K562 (cell line): ENCODE measurements around the gene KRTAP4-6. TPM values are rescaled to one million over a fixed set of nuclear protein-coding genes. Genes with fewer than 3 reads are reported as not detected.

Experiments
- ATAC-seq: fragments of 200-7000 bp; cut with Tn5 transposase; 3 replicates; pipeline ENCODE4 v1.9.1; 2020; ENCODE audit warnings: moderate library complexity
- BruUV-seq: library from RNA; stranded (reverse); fragments of 400-500 nt; replicated peaks from 2 replicates; lab custom pipeline; 2021; lab: Mats Ljungman, UMichigan
- CTCF ChIA-PET: fragments of 300-600 bp; formaldehyde crosslinking; extraction: SDS; loops from one replicate; lab custom pipeline; 2021; ENCODE audit warnings: low intra/inter-chr PET ratio; lab: Yijun Ruan, JAX
- POLR2A ChIA-PET: fragments of 300-600, 350-650 bp; sonication (Branson Sonifier 250); formaldehyde crosslinking; extraction: SDS; loops from one replicate; lab custom pipeline; 2021; ENCODE audit warnings: antibody characterized with exemption, inconsistent platforms; lab: Yijun Ruan, JAX
- DNase-seq, 4 experiments: peaks; one replicate each; pipeline versions ENCODE4 v3.0.0 to v3.0.0-alpha.2; 2011 to 2018; ENCODE audit warnings: low spot score in 3 of 4, mixed read lengths in 3 of 4; ENCODE audit errors: extremely low read depth in 1 of 4
- FAIRE-seq: peaks from 2 replicates; lab custom pipeline; 2011; peaks lifted over from hg19 to GRCh38; lab: Jason Lieb, UNC
- H2AFZ ChIP-seq: 2 replicates; pipeline ENCODE4 v1.6.0; 2011; ENCODE audit warnings: low read depth, low read length, control low read depth, inconsistent platforms
- H3K27ac ChIP-seq: fragments of 200-600 bp; 3 replicates; pipeline ENCODE4 v1.8.0; 2011; ENCODE audit warnings: low read depth, mild to moderate bottlenecking, control low read depth, inconsistent platforms, low read length, moderate library complexity, mixed read lengths; ENCODE audit errors: extremely low read depth
- H3K27me3 ChIP-seq, 2 experiments: fragments of 300-600 bp in 1 of 2; 2 replicates in 1 of 2; 3 replicates in 1 of 2; pipeline versions ENCODE4 v1.6.0 to v1.8.0; 2011; ENCODE audit warnings: inconsistent platforms in 2 of 2, low read length in 2 of 2, mild to moderate bottlenecking in 1 of 2, mixed read lengths in 1 of 2, moderate library complexity in 1 of 2; ENCODE audit not compliant: control insufficient read depth in 2 of 2, insufficient read depth in 2 of 2
- H3K36me3 ChIP-seq: fragments of 300-600 bp; 3 replicates; pipeline ENCODE4 v1.8.0; 2011; ENCODE audit warnings: mild to moderate bottlenecking, low read length, inconsistent platforms; ENCODE audit not compliant: control insufficient read depth, insufficient read depth
- H3K4me1 ChIP-seq, 2 experiments: fragments of 200-600 bp in 1 of 2; replicated peaks in 1 of 2; 2 replicates in 1 of 2; 3 replicates in 1 of 2; pipeline versions ENCODE4 v1.5.1 to v1.8.0; 2011; ENCODE audit warnings: inconsistent platforms in 2 of 2, low read length in 2 of 2, mild to moderate bottlenecking in 1 of 2, mixed read lengths in 1 of 2, moderate library complexity in 1 of 2; ENCODE audit not compliant: control insufficient read depth in 2 of 2, insufficient read depth in 2 of 2
- H3K4me2 ChIP-seq: 2 replicates; pipeline ENCODE4 v1.6.1; 2011; ENCODE audit warnings: low read length, control low read depth, inconsistent platforms, mixed read lengths; ENCODE audit not compliant: insufficient read depth
- H3K4me3 ChIP-seq: fragments of 200-600 bp; sonication (generic), shearing (Covaris generic); 2 replicates; pipeline ENCODE4 v1.5.1; 2016; ENCODE audit warnings: control low read depth, inconsistent platforms
- H3K79me2 ChIP-seq: fragments of 200-600 bp; 3 replicates; pipeline ENCODE4 v1.8.0; 2011; ENCODE audit warnings: low read length, inconsistent platforms; ENCODE audit not compliant: control insufficient read depth, insufficient read depth
- H3K9ac ChIP-seq, 2 experiments: 2 replicates each; pipeline versions ENCODE4 v1.6.0 to v1.6.1; 2011; ENCODE audit warnings: low read depth in 2 of 2, low read length in 2 of 2, control low read depth in 1 of 2, inconsistent platforms in 1 of 2, mild to moderate bottlenecking in 1 of 2, mixed read lengths in 1 of 2; ENCODE audit not compliant: insufficient read depth in 1 of 2
- H3K9me1 ChIP-seq: one replicate; pipeline ENCODE4 v1.6.0; 2011; ENCODE audit warnings: inconsistent platforms, mild to moderate bottlenecking, low read length, moderate library complexity; ENCODE audit not compliant: control insufficient read depth, insufficient read depth
- H3K9me3 ChIP-seq: replicated peaks from 2 replicates; pipeline ENCODE4 v1.5.1; 2011; ENCODE audit warnings: low read depth, low read length, inconsistent platforms; ENCODE audit not compliant: control insufficient read depth, insufficient read depth
- H4K20me1 ChIP-seq: replicated peaks from 2 replicates; pipeline ENCODE4 v1.6.1; 2011; ENCODE audit warnings: low read length, inconsistent platforms, mixed read lengths; ENCODE audit not compliant: control insufficient read depth, insufficient read depth
- BHLHE40 ChIP-seq: IDR thresholded peaks from 2 replicates; pipeline ENCODE4 v1.6.1; 2011; ENCODE audit warnings: low read length, improper control_type of control experiment
- BRF1 ChIP-seq: IDR thresholded peaks from 3 replicates; pipeline ENCODE4 v1.6.1; 2011; ENCODE audit warnings: borderline replicate concordance, mild to moderate bottlenecking; ENCODE audit not compliant: insufficient read length; ENCODE audit errors: extremely low read depth
- DIDO1 ChIP-seq: fragments of 450-650 bp; IDR thresholded peaks from 2 replicates; pipeline ENCODE4 v1.6.1; 2016; ENCODE audit warnings: low read depth, missing biosample characterization, missing genetic modification characterization
- MEIS2 ChIP-seq: fragments of 450-650 bp; IDR thresholded peaks from 2 replicates; pipeline ENCODE4 v1.6.1; 2014; ENCODE audit warnings: mild to moderate bottlenecking; ENCODE audit not compliant: partially characterized antibody
- NFIX ChIP-seq: fragments of 250-450 bp; sonication (Bioruptor Pico); IDR thresholded peaks from 2 replicates; pipeline ENCODE4 v1.4.0; 2020; ENCODE audit warnings: low read depth, mild to moderate bottlenecking, moderate library complexity
- OTX1 ChIP-seq: fragments of 450-650 bp; formaldehyde crosslinking; IDR thresholded peaks from 2 replicates; pipeline ENCODE4 v1.4.0; 2022; ENCODE audit warnings: mild to moderate bottlenecking
- PHB ChIP-seq: fragments of 250-450 bp; sonication (Bioruptor Pico); IDR thresholded peaks from 2 replicates; pipeline ENCODE4 v1.5.0; 2021
- POLR2H ChIP-seq: IDR thresholded peaks from 2 replicates; pipeline ENCODE4 v1.6.1; 2016; ENCODE audit warnings: missing genetic modification characterization, low read depth, mild to moderate bottlenecking, control low read depth, missing compliant biosample characterization, moderate library complexity
- THRAP3 ChIP-seq: fragments of 450-650 bp; IDR thresholded peaks from 2 replicates; pipeline ENCODE4 v1.6.1; 2016; ENCODE audit warnings: mild to moderate bottlenecking, inconsistent platforms, borderline replicate concordance
- ZBTB26 ChIP-seq: fragments of 450-650 bp; formaldehyde crosslinking; IDR thresholded peaks from 2 replicates; pipeline ENCODE4 v1.4.0; 2022; ENCODE audit warnings: missing genetic modification characterization
- ZFP36 ChIP-seq: fragments of 150-350 bp; IDR thresholded peaks from 2 replicates; pipeline ENCODE4 v1.6.1; 2018; ENCODE audit warnings: low read length, low read depth; ENCODE audit not compliant: partially characterized antibody
- ZNF143 ChIP-seq: sonication (generic); formaldehyde crosslinking; IDR thresholded peaks from 2 replicates; pipeline ENCODE4 v1.9.0; 2022; ENCODE audit warnings: mild to moderate bottlenecking, missing genetic modification reagents
- ZNF347 ChIP-seq: fragments of 450-650 bp; formaldehyde crosslinking; IDR thresholded peaks from 2 replicates; pipeline ENCODE4 v1.4.0; 2020; ENCODE audit warnings: low read depth, mild to moderate bottlenecking, moderate library complexity
- ZNF445 ChIP-seq: fragments of 250-450 bp; sonication (Bioruptor Pico); IDR thresholded peaks from 2 replicates; pipeline ENCODE4 v1.4.0; 2020; ENCODE audit warnings: low read depth, mild to moderate bottlenecking, moderate library complexity
- ZNF609 ChIP-seq: sonication (generic); formaldehyde crosslinking; IDR thresholded peaks from 2 replicates; pipeline ENCODE4 v1.8.1; 2023; ENCODE audit warnings: missing genetic modification reagents, mild to moderate bottlenecking, borderline replicate concordance
- WGBS: fragments of 100-300 bp; shearing (Covaris generic); methylation state at CpG from one replicate; pipeline ENCODE4 v1.1.6; 2016; ENCODE audit warnings: low coverage, mixed read lengths; ENCODE audit not compliant: insufficient coverage; ENCODE audit errors: missing lambda C conversion rate; 5-methylcytosine and 5-hydroxymethylcytosine counted together
- in situ Hi-C: fragments of 300-500 bp; cut with MboI; formaldehyde crosslinking; loops from 4 replicates; pipeline ENCODE4 v1.15.0; 2018; ENCODE audit warnings: inconsistent platforms, mixed read lengths
- intact Hi-C: fragments of 100-400 bp; cut with micrococcal nuclease; formaldehyde crosslinking; loops from 2 replicates; pipeline ENCODE4 v1.14.2; 2022
- polyA plus RNA-seq, 8 experiments: library from polyadenylated mRNA; depleted of rRNA in 4 of 8; stranded (reverse) in 5 of 8; unstranded in 3 of 8; fragments of >200 nt; fragmentation: Nextera tagmentation in 2 of 8; fragmentation: Illumina TruSeq in 1 of 8; extraction: Ambion mirVana in 2 of 8; extraction: Trizol in 1 of 8; gene quantifications; 2 replicates each; pipeline versions ENCODE4 v1.2.1 to v1.2.3, GENCODE V29; 2011 to 2014; ENCODE audit warnings: inconsistent platforms in 1 of 8, missing spikeins in 1 of 8
- total RNA-seq, 7 experiments: library from RNA; depleted of rRNA in 6 of 7; stranded (reverse); fragments of >200 nt in 6 of 7; fragmentation: Illumina TruSeq in 2 of 7; extraction: Trizol in 2 of 7; gene quantifications; 2 replicates each; pipeline versions ENCODE4 v1.2.1 to v1.2.3, GENCODE V29; 2011 to 2021; ENCODE audit warnings: low replicate concordance in 1 of 7
- TF ChIP-seq, protein P1 (sequence below): fragments of 450-650 bp; IDR thresholded peaks from 2 replicates; pipeline ENCODE4 v1.6.1; 2016; ENCODE audit warnings: borderline replicate concordance

Gene KRTAP4-6
- total and polyA plus RNA-seq, 9 of the 15 experiments (the other 6 are each of a cell fraction or from before 2014, with no cell fraction given) = not detected

- Histone ChIP-seq H3K4me3 (no peak overlapping the region), H3K4me2 (no peak overlapping the region), H3K9me1 (no peaks in the 10 kb centered on the region), H3K27ac (no peak overlapping the region), H3K36me3 (no peaks in the 10 kb centered on the region), H3K9ac (no peak overlapping the region), H3K4me1 (no peaks in the 10 kb centered on the region), H4K20me1 (no peaks in the 10 kb centered on the region), H2AFZ (no peak overlapping the region), H3K27me3 (no peaks in the 10 kb centered on the region), H3K79me2 (no peaks in the 10 kb centered on the region), H3K9me3 (no peaks in the 10 kb centered on the region)
- ChIA-PET CTCF (no interaction called here), POLR2A (no interaction called here)
- no peak for FAIRE-seq
- intact Hi-C loops (no loop called here), in situ Hi-C loops (no loop called here)
- BruUV-seq = no TSS peak
- WGBS = 0% methylated on average over 1 of the region's 1 CpG
- no peak for DNase-seq
- TF ChIP-seq ZBTB26 (no peak), DIDO1 (tag) (no peak), ZNF445 (no peak), MEIS2 (no peak), ZNF609 (CRISPR knock-in tag) (no peak), POLR2H (no peak), ZFP36 (no peak), BRF1 (no peak), PHB (CRISPR knock-in tag) (no peak), OTX1 (CRISPR knock-in tag) (no peak), BHLHE40 (no peak), NFIX (CRISPR knock-in tag) (no peak), THRAP3 (no peak), ZNF347 (CRISPR knock-in tag) (no peak), ZNF143 (CRISPR knock-in tag) (no peak)
- TF ChIP-seq, protein P1, sequence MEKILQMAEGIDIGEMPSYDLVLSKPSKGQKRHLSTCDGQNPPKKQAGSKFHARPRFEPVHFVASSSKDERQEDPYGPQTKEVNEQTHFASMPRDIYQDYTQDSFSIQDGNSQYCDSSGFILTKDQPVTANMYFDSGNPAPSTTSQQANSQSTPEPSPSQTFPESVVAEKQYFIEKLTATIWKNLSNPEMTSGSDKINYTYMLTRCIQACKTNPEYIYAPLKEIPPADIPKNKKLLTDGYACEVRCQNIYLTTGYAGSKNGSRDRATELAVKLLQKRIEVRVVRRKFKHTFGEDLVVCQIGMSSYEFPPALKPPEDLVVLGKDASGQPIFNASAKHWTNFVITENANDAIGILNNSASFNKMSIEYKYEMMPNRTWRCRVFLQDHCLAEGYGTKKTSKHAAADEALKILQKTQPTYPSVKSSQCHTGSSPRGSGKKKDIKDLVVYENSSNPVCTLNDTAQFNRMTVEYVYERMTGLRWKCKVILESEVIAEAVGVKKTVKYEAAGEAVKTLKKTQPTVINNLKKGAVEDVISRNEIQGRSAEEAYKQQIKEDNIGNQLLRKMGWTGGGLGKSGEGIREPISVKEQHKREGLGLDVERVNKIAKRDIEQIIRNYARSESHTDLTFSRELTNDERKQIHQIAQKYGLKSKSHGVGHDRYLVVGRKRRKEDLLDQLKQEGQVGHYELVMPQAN = no peak
- ATAC-seq = no peak
These were observed 36.4 kb downstream of the KRTAP4-6 start for GRCh38 chr17:41103896-41104295.
